NCI-H146 (cell line): ENCODE results near the gene LPAR1.
"Not testable (repeated sequence)": the region's sequence is repeated elsewhere in the genome, so short reads cannot be mapped to it uniquely, and the experiment has no call there.

Experiments
- DNase-seq: peaks from one replicate; lab custom pipeline; 2025; lab: John Stamatoyannopoulos, UW

The LPAR1 gene

GRCh38 chr9:111038331-111039230 is at the start of gene LPAR1:
Gene LPAR1 (minus strand): TSS chr9:111038470. CDS start chr9:110972117, 66,353 bp downstream.
- no peak for DNase-seq

- no peak for DNase-seq
Observed at GRCh38 chr9:111078391-111079038, 40.2 kb upstream of the LPAR1 start.

- no peak for DNase-seq
Observed at GRCh38 chr9:111076519-111076918, 38.2 kb upstream of the LPAR1 start.

- DNase-seq = no peak
Observed at GRCh38 chr9:111076042-111076441, 37.8 kb upstream of the LPAR1 start.

- DNase-seq = no peak
Observed at GRCh38 chr9:111074395-111074794, 36.1 kb upstream of the LPAR1 start.

GRCh38 chr9:111069183-111069582 is 30.9 kb upstream of the LPAR1 start:
- no peak for DNase-seq

- no peak for DNase-seq
Observed at GRCh38 chr9:111068771-111069170, 30.5 kb upstream of the LPAR1 start.

- no peak for DNase-seq
Observed at GRCh38 chr9:111068383-111068730, 30.1 kb upstream of the LPAR1 start.

- no peak for DNase-seq
Observed at GRCh38 chr9:111066468-111066867, 28.2 kb upstream of the LPAR1 start.

GRCh38 chr9:111065414-111065813 is 27.1 kb upstream of the LPAR1 start:
- no peak for DNase-seq

GRCh38 chr9:111064160-111064837 is 26.0 kb upstream of the LPAR1 start:
- no peak for DNase-seq

GRCh38 chr9:111063332-111063731 is 25.1 kb upstream of the LPAR1 start:
- DNase-seq = no peak

- DNase-seq = no peak
Observed at GRCh38 chr9:111058166-111058565, 19.9 kb upstream of the LPAR1 start.

GRCh38 chr9:111056538-111056937 is 18.3 kb upstream of the LPAR1 start:
- no peak for DNase-seq

- DNase-seq = no peak
Observed at GRCh38 chr9:111052791-111053190, 14.5 kb upstream of the LPAR1 start.

GRCh38 chr9:111051400-111051799 is 13.1 kb upstream of the LPAR1 start:
- DNase-seq = no peak

GRCh38 chr9:111050819-111051218 is 12.5 kb upstream of the LPAR1 start:
- no peak for DNase-seq

GRCh38 chr9:111047287-111047686 is 9.0 kb upstream of the LPAR1 start:
- DNase-seq = not testable (repeated sequence)

- DNase-seq = no peak
Observed at GRCh38 chr9:111041902-111042301, 3.6 kb upstream of the LPAR1 start.

GRCh38 chr9:111040494-111040893 is 2.2 kb upstream of the LPAR1 start:
- no peak for DNase-seq

- no peak for DNase-seq
Observed at GRCh38 chr9:111039231-111039906, 1.1 kb upstream of the LPAR1 start.

- no peak for DNase-seq
Observed at GRCh38 chr9:111037708-111038330, 451 bp downstream of the LPAR1 start.
